Measurements from ENCODE around the gene SHROOM2.

The SHROOM2 gene

GRCh38 chrX:9816084-9816700 lies 30.0 kb downstream of the SHROOM2 start:
- no peak for TF ChIP-seq USF1 (IDR thresholded peaks at IDR 0.05)
- TF ChIP-seq CREB1 (IDR thresholded peaks at IDR 0.05; ENCODE audit: low read depth) = no peak
- no peak for TF ChIP-seq FOXM1 (IDR thresholded peaks at IDR 0.05; ENCODE audit: borderline replicate concordance, low read depth)
- no peak for TF ChIP-seq YY1 (IDR thresholded peaks at IDR 0.05; ENCODE audit: low read depth)
- TF ChIP-seq RAD21 (IDR thresholded peaks at IDR 0.05; ENCODE audit: low read depth) = no peak
- TF ChIP-seq NFIC (IDR thresholded peaks at IDR 0.05) = no peak
- TF ChIP-seq TEAD4 (IDR thresholded peaks at IDR 0.05) = no peak
- TF ChIP-seq MAX (IDR thresholded peaks at IDR 0.05) = no peak
- TF ChIP-seq CEBPB (IDR thresholded peaks at IDR 0.05) = no peak

- TF ChIP-seq CREB1 (IDR thresholded peaks at IDR 0.05; ENCODE audit: low read depth) = no peak
- TF ChIP-seq MAX (IDR thresholded peaks at IDR 0.05) = no peak
- no peak for TF ChIP-seq TAF1 (IDR thresholded peaks at IDR 0.05; ENCODE audit: low read depth)
- no peak for TF ChIP-seq CEBPB (IDR thresholded peaks at IDR 0.05)
- no peak for TF ChIP-seq RAD21 (IDR thresholded peaks at IDR 0.05; ENCODE audit: low read depth)
- no peak for TF ChIP-seq ZBTB7A (IDR thresholded peaks at IDR 0.05; ENCODE audit: low read depth)
- no peak for TF ChIP-seq TCF12 (IDR thresholded peaks at IDR 0.05; ENCODE audit: low read depth)
- no peak for TF ChIP-seq REST (IDR thresholded peaks at IDR 0.05; ENCODE audit: low read depth)
- no peak for TF ChIP-seq EGR1 (IDR thresholded peaks at IDR 0.05)
- TF ChIP-seq YY1 (IDR thresholded peaks at IDR 0.05; ENCODE audit: low read depth) = no peak
- no peak for TF ChIP-seq USF1 (IDR thresholded peaks at IDR 0.05)
- no peak for TF ChIP-seq FOXM1 (IDR thresholded peaks at IDR 0.05; ENCODE audit: borderline replicate concordance, low read depth)
- no peak for TF ChIP-seq TEAD4 (IDR thresholded peaks at IDR 0.05)
- TF ChIP-seq NFIC (IDR thresholded peaks at IDR 0.05) = no peak
These were observed 35.3 kb downstream of the SHROOM2 start for GRCh38 chrX:9821572-9821971.

- TF ChIP-seq USF1 (IDR thresholded peaks at IDR 0.05) (no peak), TAF1 (IDR thresholded peaks at IDR 0.05; ENCODE audit: low read depth) (no peak), FOXM1 (IDR thresholded peaks at IDR 0.05; ENCODE audit: borderline replicate concordance, low read depth) (no peak), YY1 (IDR thresholded peaks at IDR 0.05; ENCODE audit: low read depth) (no peak), CREB1 (IDR thresholded peaks at IDR 0.05; ENCODE audit: low read depth) (no peak), TEAD4 (IDR thresholded peaks at IDR 0.05) (no peak), EGR1 (IDR thresholded peaks at IDR 0.05) (no peak), ZBTB7A (IDR thresholded peaks at IDR 0.05; ENCODE audit: low read depth) (no peak), CEBPB (IDR thresholded peaks at IDR 0.05) (no peak), RAD21 (IDR thresholded peaks at IDR 0.05; ENCODE audit: low read depth) (no peak), MAX (IDR thresholded peaks at IDR 0.05) (no peak), REST (IDR thresholded peaks at IDR 0.05; ENCODE audit: low read depth) (no peak), TCF12 (IDR thresholded peaks at IDR 0.05; ENCODE audit: low read depth) (no peak)
These were observed 38.3 kb downstream of the SHROOM2 start for GRCh38 chrX:9824554-9824953.

- no peak for TF ChIP-seq TAF1 (IDR thresholded peaks at IDR 0.05; ENCODE audit: low read depth)
- no peak for TF ChIP-seq EGR1 (IDR thresholded peaks at IDR 0.05)
- TF ChIP-seq CREB1 (IDR thresholded peaks at IDR 0.05; ENCODE audit: low read depth) = no peak
These were observed 39.0 kb downstream of the SHROOM2 start for GRCh38 chrX:9825129-9825790.

- TF ChIP-seq TAF1 (IDR thresholded peaks at IDR 0.05; ENCODE audit: low read depth) = no peak
- no peak for TF ChIP-seq EP300 (IDR thresholded peaks at IDR 0.05; ENCODE audit: borderline replicate concordance)
- TF ChIP-seq ZBTB7A (IDR thresholded peaks at IDR 0.05; ENCODE audit: low read depth) = no peak
- TF ChIP-seq NFIC (IDR thresholded peaks at IDR 0.05) = no peak
These were observed 39.7 kb downstream of the SHROOM2 start for GRCh38 chrX:9825966-9826365.
